CD4-positive, alpha-beta T cell (primary cell): ENCODE measurements around the gene MRPS26. TPM values are rescaled to one million over a fixed set of nuclear protein-coding genes. Genes with fewer than 3 reads are reported as not detected.
A peak's percentile ranks its signal among the peaks of the same experiment; 100 is the strongest.
"Not testable (repeated sequence)": the region's sequence is repeated elsewhere in the genome, so short reads cannot be mapped to it uniquely, and the experiment has no call there.

ENCODE experiments used
- ATAC-seq: fragments of 200-7000 bp; cut with Tn5 transposase; one replicate; pipeline ENCODE4 v1.10.0; 2022; ENCODE audit warnings: mild to moderate bottlenecking; ENCODE audit not compliant: poor library complexity
- CTCF ChIA-PET: fragments of 350-600 bp; sonication (Branson Sonifier 250); formaldehyde crosslinking; loops from one replicate; lab custom pipeline; 2021; ENCODE audit warnings: antibody characterized with exemption, inconsistent platforms; lab: Charles Lee
- POLR2A ChIA-PET: fragments of 350-600 bp; sonication (Branson Sonifier 250); formaldehyde crosslinking; loops from one replicate; lab custom pipeline; 2021; ENCODE audit warnings: antibody characterized with exemption, inconsistent platforms; lab: Charles Lee
- DNase-seq, 14 experiments: peaks; one replicate each; pipeline ENCODE4 v3.0.0-alpha.2; 2013 to 2020; ENCODE audit warnings: mixed read lengths in 2 of 14
- H3K27ac ChIP-seq, 2 donors: one replicate each; pipeline versions ENCODE4 v1.5.1 to v1.7.0; 2013; ENCODE audit warnings: low read length in 2 of 2, low read depth in 1 of 2, mild to moderate bottlenecking in 1 of 2
- H3K27me3 ChIP-seq, 2 experiments: 1 replicate in 1 of 2; 2 replicates in 1 of 2; pipeline versions ENCODE4 v1.6.1 to v1.7.0; 2013; ENCODE audit warnings: low read length in 2 of 2, control low read depth in 1 of 2, mild to moderate bottlenecking in 1 of 2, moderate library complexity in 1 of 2; ENCODE audit not compliant: insufficient read depth in 2 of 2, control insufficient read depth in 1 of 2
- H3K36me3 ChIP-seq: one replicate; pipeline ENCODE4 v1.6.1; 2013; ENCODE audit warnings: low read length, control low read depth; ENCODE audit not compliant: insufficient read depth
- H3K4me1 ChIP-seq: one replicate; pipeline ENCODE4 v1.6.1; 2013; ENCODE audit warnings: low read length, control low read depth; ENCODE audit not compliant: insufficient read depth
- H3K4me3 ChIP-seq: one replicate; pipeline ENCODE4 v1.5.1; 2013; ENCODE audit warnings: mild to moderate bottlenecking, low read length, moderate library complexity
- H3K9me3 ChIP-seq, 2 experiments: 1 replicate in 1 of 2; 2 replicates in 1 of 2; pipeline versions ENCODE4 v1.6.1 to v1.7.0; 2013; ENCODE audit warnings: low read length in 2 of 2, mild to moderate bottlenecking in 2 of 2, control low read depth in 1 of 2, moderate library complexity in 1 of 2; ENCODE audit not compliant: control insufficient read depth in 1 of 2, insufficient read depth in 1 of 2
- H3K27ac Mint-ChIP-seq: one replicate; pipeline ENCODE4 v1.8.0; 2020; ENCODE audit warnings: mixed read lengths
- H3K27me3 Mint-ChIP-seq: one replicate; pipeline ENCODE4 v1.8.0; 2021; ENCODE audit warnings: mixed read lengths
- H3K36me3 Mint-ChIP-seq: one replicate; pipeline ENCODE4 v1.8.0; 2021; ENCODE audit warnings: low read depth, mixed read lengths
- H3K4me1 Mint-ChIP-seq: one replicate; pipeline ENCODE4 v1.8.0; 2021; ENCODE audit warnings: low read depth, mixed read lengths
- H3K4me3 Mint-ChIP-seq: one replicate; pipeline ENCODE4 v1.8.0; 2020; ENCODE audit warnings: mild to moderate bottlenecking, mixed read lengths
- H3K9me3 Mint-ChIP-seq: one replicate; pipeline ENCODE4 v1.8.0; 2020; ENCODE audit warnings: mixed read lengths
- intact Hi-C, 2 experiments: fragments of 100-400 bp; cut with DNase I in 1 of 2; cut with micrococcal nuclease in 1 of 2; formaldehyde crosslinking; loops; one replicate each; pipeline versions ENCODE4 v1.15.1 to v1.9.0; 2023 to 2025; cut with DNase I, micrococcal nuclease
- total RNA-seq, 174 experiments: library from RNA in 2 of 174; stranded (reverse) in 2 of 174; gene quantifications; one replicate each; pipeline ENCODE4 v1.2.3 and lab custom pipeline; 2021 to 2026
- TF ChIP-seq, protein P1 (sequence below): fragments of 200-600 bp; IDR thresholded peaks from one replicate; pipeline ENCODE4 v1.8.0; 2022; ENCODE audit warnings: antibody characterized with exemption, mild to moderate bottlenecking

The MRPS26 gene
- total RNA-seq, 2 experiments from 2014 or later = 19.3 to 22.7 TPM

- TF ChIP-seq, protein P1, sequence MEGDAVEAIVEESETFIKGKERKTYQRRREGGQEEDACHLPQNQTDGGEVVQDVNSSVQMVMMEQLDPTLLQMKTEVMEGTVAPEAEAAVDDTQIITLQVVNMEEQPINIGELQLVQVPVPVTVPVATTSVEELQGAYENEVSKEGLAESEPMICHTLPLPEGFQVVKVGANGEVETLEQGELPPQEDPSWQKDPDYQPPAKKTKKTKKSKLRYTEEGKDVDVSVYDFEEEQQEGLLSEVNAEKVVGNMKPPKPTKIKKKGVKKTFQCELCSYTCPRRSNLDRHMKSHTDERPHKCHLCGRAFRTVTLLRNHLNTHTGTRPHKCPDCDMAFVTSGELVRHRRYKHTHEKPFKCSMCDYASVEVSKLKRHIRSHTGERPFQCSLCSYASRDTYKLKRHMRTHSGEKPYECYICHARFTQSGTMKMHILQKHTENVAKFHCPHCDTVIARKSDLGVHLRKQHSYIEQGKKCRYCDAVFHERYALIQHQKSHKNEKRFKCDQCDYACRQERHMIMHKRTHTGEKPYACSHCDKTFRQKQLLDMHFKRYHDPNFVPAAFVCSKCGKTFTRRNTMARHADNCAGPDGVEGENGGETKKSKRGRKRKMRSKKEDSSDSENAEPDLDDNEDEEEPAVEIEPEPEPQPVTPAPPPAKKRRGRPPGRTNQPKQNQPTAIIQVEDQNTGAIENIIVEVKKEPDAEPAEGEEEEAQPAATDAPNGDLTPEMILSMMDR = no peak
- H3K27me3 ChIP-seq = no peaks in the 10 kb centered on the region
- peaks cover 0 to 7% of the 10 kb centered on the region in 2 experiments for H3K9me3 ChIP-seq
- intact Hi-C loops = loop anchor here in 1 of 2 experiments (2.0 to 5.0 kb wide), 3 partner anchors 18 to 135 kb away; partner anchors contain the start of genes ITPA and LZTS3
- peaks cover 39% of the 10 kb centered on the region for H3K4me1 ChIP-seq
- Mint-ChIP-seq H3K9me3 (no peaks in the 10 kb centered on the region), H3K27ac (peak overlapping the region; percentile 87), H3K27me3 (peaks cover 4% of the 10 kb centered on the region), H3K36me3 (peaks cover 6% of the 10 kb centered on the region), H3K4me1 (peaks cover 39% of the 10 kb centered on the region), H3K4me3 (peak overlapping the region; percentile 88)
- no peaks in the 10 kb centered on the region for H3K36me3 ChIP-seq
- DNase-seq (no peak), ATAC-seq (no peak)
- POLR2A ChIA-PET = interaction anchor here (1.2 to 6.6 kb wide), 3 partner anchors 10 to 21 kb away, joined by 3 to 48 read pairs (median 7); no protein-coding TSS in a partner anchor
- H3K4me3 ChIP-seq = peak overlapping the region; percentile 44
- CTCF ChIA-PET = interaction anchor here (1.3 kb wide), 1 partner anchor 19 kb away, joined by 7 read pairs; no protein-coding TSS in a partner anchor
- H3K27ac ChIP-seq = peak overlapping the region; percentile 22 to 39
Measured at GRCh38 chr20:3072530-3073250, 26.8 kb downstream of the MRPS26 start.

DNA sequence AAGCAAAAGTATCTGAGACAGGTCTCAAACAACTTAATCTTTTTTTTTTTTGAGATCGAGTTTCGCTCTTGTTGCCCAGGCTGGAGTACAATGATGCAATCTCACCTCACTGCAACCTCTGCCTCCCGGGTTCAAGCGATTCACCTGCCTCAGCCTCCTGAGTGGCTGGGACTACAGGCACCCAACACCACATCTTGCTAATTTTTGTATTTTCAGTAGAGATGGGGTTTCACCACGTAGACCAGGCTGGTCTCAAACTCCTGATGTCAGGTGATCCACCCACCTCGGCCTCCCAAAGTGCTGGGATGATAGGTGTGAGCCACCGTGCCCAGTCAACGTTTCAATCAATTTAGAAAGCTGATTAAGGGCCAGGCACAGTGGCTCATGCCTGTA, 27.4 kb downstream of the MRPS26 start:
- peak overlapping the region; percentile 87 for H3K27ac Mint-ChIP-seq

DNA sequence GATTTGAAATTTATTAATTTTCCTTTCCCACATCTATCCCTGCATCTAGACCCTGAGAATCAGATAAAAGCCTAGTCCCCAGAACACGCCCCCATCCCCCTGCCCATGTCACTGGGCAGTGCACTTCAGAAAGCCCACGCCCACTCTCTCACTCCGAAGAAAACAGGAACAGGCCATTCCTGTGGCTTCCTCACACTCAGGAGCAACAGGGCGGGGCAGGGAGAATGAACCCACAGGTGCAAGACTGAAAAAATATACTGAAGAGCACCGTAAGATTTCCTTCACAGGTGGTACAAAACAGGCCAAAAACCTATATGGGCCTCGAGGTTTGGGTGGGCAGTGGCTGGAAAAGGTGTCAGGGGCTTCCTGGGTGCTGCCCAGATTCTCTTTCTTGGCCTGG, 29.0 kb downstream of the MRPS26 start:
- H3K36me3 Mint-ChIP-seq = no peaks in the 10 kb centered on the region
- intact Hi-C loops = loop anchor here (5.0 kb wide), 3 partner anchors 82 to 132 kb away; partner anchors contain the start of genes FASTKD5 (in 1 of the 2), ITPA (in 1 of the 2), LZTS3 (in 1 of the 2) and UBOX5 (in 1 of the 2)
- H3K4me3 ChIP-seq = no peak overlapping the region
- no peaks in the 10 kb centered on the region for H3K36me3 ChIP-seq
- no peaks in the 10 kb centered on the region for H3K9me3 Mint-ChIP-seq
- H3K27me3 Mint-ChIP-seq = peaks cover 4% of the 10 kb centered on the region
- H3K4me1 Mint-ChIP-seq = peaks cover 37% of the 10 kb centered on the region
- POLR2A ChIA-PET = interaction anchor here (6.6 kb wide), 1 partner anchor 19 kb away, joined by 48 read pairs; no protein-coding TSS in a partner anchor
- peak overlapping the region; percentile 4 for H3K4me3 Mint-ChIP-seq
- peaks cover 38% of the 10 kb centered on the region for H3K4me1 ChIP-seq
- CTCF ChIA-PET = interaction anchor here (1.4 kb wide), 1 partner anchor 21 kb away, joined by 4 read pairs; no protein-coding TSS in a partner anchor
- DNase-seq (no peak), ATAC-seq (no peak)
- H3K27ac Mint-ChIP-seq = no peak overlapping the region
- H3K27ac ChIP-seq = no peak overlapping the region
- no peaks in the 10 kb centered on the region for H3K27me3 ChIP-seq
- H3K9me3 ChIP-seq = peaks cover 0 to 7% of the 10 kb centered on the region in 2 experiments
- TF ChIP-seq, protein P1 = no peak

More for the DNA sequence above, 27.4 kb downstream of the MRPS26 start:
- Mint-ChIP-seq H3K4me1 (peaks cover 42% of the 10 kb centered on the region), H3K4me3 (peak overlapping the region; percentile 88)
- not testable (repeated sequence) for H3K4me3 ChIP-seq, H3K27me3 ChIP-seq, H3K36me3 Mint-ChIP-seq, DNase-seq, H3K9me3 Mint-ChIP-seq, H3K27ac ChIP-seq, H3K27me3 Mint-ChIP-seq, ATAC-seq, H3K9me3 ChIP-seq, H3K36me3 ChIP-seq
- CTCF ChIA-PET = interaction anchor here (1.4 kb wide), 1 partner anchor 19 kb away, joined by 4 read pairs; no protein-coding TSS in a partner anchor
- intact Hi-C loops = loop anchor here in 1 of 2 experiments (2.0 to 5.0 kb wide), 3 partner anchors 18 to 134 kb away; partner anchors contain the start of genes ITPA and LZTS3
- H3K4me1 ChIP-seq = peaks cover 38% of the 10 kb centered on the region
- POLR2A ChIA-PET = interaction anchor here (1.2 to 6.6 kb wide), 3 partner anchors 10 to 20 kb away, joined by 3 to 48 read pairs (median 7); no protein-coding TSS in a partner anchor

DNA sequence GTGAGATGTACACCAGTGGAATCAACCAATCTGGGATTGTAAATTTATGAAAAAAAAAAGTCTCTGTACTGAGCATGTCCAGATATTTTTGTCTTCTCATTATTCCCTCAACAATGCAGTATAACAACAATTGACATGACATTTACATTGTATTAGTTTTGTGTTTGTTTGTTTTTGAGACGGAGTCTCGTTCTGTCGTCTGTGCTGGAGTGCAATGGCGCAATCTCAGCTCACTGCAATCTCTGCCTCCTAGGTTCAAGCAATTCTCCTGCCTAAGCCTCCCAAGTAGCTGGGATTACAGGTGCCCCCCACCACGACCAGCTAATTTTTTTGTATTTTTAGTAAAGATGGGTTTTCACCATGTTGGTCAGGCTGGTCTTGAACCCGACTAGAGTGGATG, 29.5 kb downstream of the MRPS26 start:
- CTCF ChIA-PET, H3K27me3 Mint-ChIP-seq: not testable (repeated sequence)
- POLR2A ChIA-PET = interaction anchor here (6.6 kb wide), 1 partner anchor 18 kb away, joined by 48 read pairs; no protein-coding TSS in a partner anchor

More for the DNA sequence above, 29.5 kb downstream of the MRPS26 start:
- H3K4me3 ChIP-seq, H3K27me3 ChIP-seq, H3K36me3 ChIP-seq, ATAC-seq, H3K4me3 Mint-ChIP-seq, H3K27ac ChIP-seq, H3K9me3 Mint-ChIP-seq, DNase-seq, H3K36me3 Mint-ChIP-seq, H3K9me3 ChIP-seq, H3K27ac Mint-ChIP-seq: not testable (repeated sequence)
- intact Hi-C loops = loop anchor here in 1 of 2 experiments (5.0 kb wide), 1 partner anchor 82 kb away; the partner anchor contains the start of genes FASTKD5 and UBOX5
- H3K4me1 Mint-ChIP-seq = peaks cover 37% of the 10 kb centered on the region
- H3K4me1 ChIP-seq = peaks cover 38% of the 10 kb centered on the region
